ENCODE measurements around the gene GSKIP.

- TF ChIP-seq EZH2 (IDR thresholded peaks at IDR 0.05; ENCODE audit: borderline replicate concordance, insufficient read depth, low read length, poor library complexity, severe bottlenecking) (no peak), CTCF (IDR thresholded peaks at IDR 0.05; ENCODE audit: poor library complexity, severe bottlenecking) (no peak), RAD21 (conservative IDR thresholded peaks at IDR 0.05) (no peak), SMC3 (conservative IDR thresholded peaks at IDR 0.05; ENCODE audit: poor library complexity) (no peak), POLR2AphosphoS5 (IDR thresholded peaks at IDR 0.05) (no peak), REST (IDR thresholded peaks at IDR 0.05; ENCODE audit: borderline replicate concordance) (no peak), TAF1 (IDR thresholded peaks at IDR 0.05; ENCODE audit: low read depth) (no peak), MXI1 (conservative IDR thresholded peaks at IDR 0.05; ENCODE audit: poor library complexity, severe bottlenecking) (no peak)
Measured at GRCh38 chr14:96405677-96406076, 42.4 kb downstream of the GSKIP start.

Data from neural cell (in vitro differentiated cells).